Stimulated activated CD4-positive, alpha-beta T cell treated with anti-CD3 and anti-CD28 coated beads, Interleukin-1b, Interleukin-23, amount 100 ng/mL, for 24 hours (primary cell): Measurements from ENCODE around the gene TAOK1.
"Not testable (repeated sequence)": the region's sequence is repeated elsewhere in the genome, so short reads cannot be mapped to it uniquely, and the experiment has no call there.

Experiments
- DNase-seq, 4 experiments: peaks; one replicate each; pipeline ENCODE4 v3.0.0-alpha.2; 2020; ENCODE audit warnings: low read depth in 4 of 4, low spot score in 1 of 4

The TAOK1 gene

GRCh38 chr17:29389982-29390850 lies at the start of gene TAOK1:
Gene TAOK1 (plus strand): TSS chr17:29390363. CDS start chr17:29451549, 61,186 bp downstream.
- DNase-seq: peak; percentile 96 to 99 (median 98)

GRCh38 chr17:29341726-29342125 lies 48.4 kb upstream of the TAOK1 start:
- no peak for DNase-seq

- no peak for DNase-seq
These were observed 47.9 kb upstream of the TAOK1 start for GRCh38 chr17:29342158-29342765.

- DNase-seq: no peak
These were observed 45.8 kb upstream of the TAOK1 start for GRCh38 chr17:29344201-29344856.

- DNase-seq: no peak
These were observed 45.1 kb upstream of the TAOK1 start for GRCh38 chr17:29345066-29345465.

GRCh38 chr17:29345470-29345869 lies 44.7 kb upstream of the TAOK1 start:
- DNase-seq: not testable (repeated sequence)

GRCh38 chr17:29346462-29346861 lies 43.7 kb upstream of the TAOK1 start:
- DNase-seq: no peak

- DNase-seq: no peak
These were observed 42.1 kb upstream of the TAOK1 start for GRCh38 chr17:29347831-29348629.

GRCh38 chr17:29349409-29349808 lies 40.8 kb upstream of the TAOK1 start:
- no peak for DNase-seq

GRCh38 chr17:29352146-29352545 lies 38.0 kb upstream of the TAOK1 start:
- DNase-seq: no peak

- DNase-seq: no peak
These were observed 32.9 kb upstream of the TAOK1 start for GRCh38 chr17:29357232-29357631.

- DNase-seq: no peak
These were observed 32.3 kb upstream of the TAOK1 start for GRCh38 chr17:29357821-29358232.

- DNase-seq: no peak
These were observed 31.7 kb upstream of the TAOK1 start for GRCh38 chr17:29358416-29358815.

GRCh38 chr17:29359777-29360176 lies 30.4 kb upstream of the TAOK1 start:
- DNase-seq: no peak

GRCh38 chr17:29363716-29364115 lies 26.4 kb upstream of the TAOK1 start:
- DNase-seq: no peak

GRCh38 chr17:29364691-29365090 lies 25.5 kb upstream of the TAOK1 start:
- no peak for DNase-seq

GRCh38 chr17:29368161-29368560 lies 22.0 kb upstream of the TAOK1 start:
- DNase-seq: no peak

GRCh38 chr17:29368926-29369325 lies 21.2 kb upstream of the TAOK1 start:
- DNase-seq: no peak

- peak in 2 of 4 experiments; percentile 10 to 11 for DNase-seq
These were observed 20.1 kb upstream of the TAOK1 start for GRCh38 chr17:29369831-29370735.

GRCh38 chr17:29376667-29377270 lies 13.4 kb upstream of the TAOK1 start:
- DNase-seq: no peak
